A204.1 (cell line): ENCODE measurements around the gene TMPRSS11B.
"Not testable (repeated sequence)": the region's sequence is repeated elsewhere in the genome, so short reads cannot be mapped to it uniquely, and the experiment has no call there.

ENCODE experiments used
- FAIRE-seq: peaks from 2 replicates; lab custom pipeline; 2012; peaks lifted over from hg19 to GRCh38; lab: Jason Lieb, UNC

TMPRSS11B gene

GRCh38 chr4:68218044-68218443 lies 27.4 kb downstream of the TMPRSS11B start:
- FAIRE-seq = no peak

GRCh38 chr4:68216501-68216900 lies 29.0 kb downstream of the TMPRSS11B start:
- no peak for FAIRE-seq

- no peak for FAIRE-seq
Observed at GRCh38 chr4:68209003-68209402, 36.5 kb downstream of the TMPRSS11B start.

DNA sequence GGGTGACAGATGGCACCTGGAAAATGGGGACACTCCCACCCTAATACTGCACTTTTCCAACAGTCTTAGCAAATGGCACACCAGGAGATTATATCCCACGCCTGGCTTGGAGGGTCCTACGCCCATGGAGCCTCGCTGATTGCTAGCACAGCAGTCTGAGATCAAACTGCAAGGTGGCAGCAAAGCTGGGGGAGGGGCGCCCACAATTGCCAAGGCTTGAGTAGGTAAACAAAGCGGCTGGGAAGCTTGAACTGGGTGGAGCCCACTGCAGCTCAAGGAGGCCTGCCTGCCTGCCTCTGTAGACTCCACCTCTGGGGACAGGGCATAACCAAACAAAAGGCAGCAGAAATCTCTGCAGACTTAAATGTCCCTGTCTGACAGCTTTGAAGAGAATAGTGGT lies 51.2 kb downstream of the TMPRSS11B start:
- FAIRE-seq = not testable (repeated sequence)

DNA sequence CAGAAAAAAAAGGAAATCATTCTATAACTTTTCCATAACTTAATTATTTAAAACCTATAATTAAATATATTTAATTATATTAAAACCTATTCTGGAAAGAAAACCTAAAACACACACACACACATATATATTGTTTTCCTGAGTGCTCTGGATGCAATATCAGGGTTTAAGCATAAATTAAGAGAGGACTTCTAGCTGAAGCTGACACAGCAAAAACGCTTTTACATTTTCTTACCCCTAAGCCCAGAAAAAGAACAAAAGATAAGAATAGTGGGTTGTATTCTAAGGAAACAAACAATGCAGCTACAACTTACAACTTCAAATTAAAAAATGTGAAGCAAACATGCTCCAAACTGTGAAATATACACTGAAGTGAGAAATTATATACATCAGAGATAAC lies 52.3 kb downstream of the TMPRSS11B start:
- no peak for FAIRE-seq

DNA sequence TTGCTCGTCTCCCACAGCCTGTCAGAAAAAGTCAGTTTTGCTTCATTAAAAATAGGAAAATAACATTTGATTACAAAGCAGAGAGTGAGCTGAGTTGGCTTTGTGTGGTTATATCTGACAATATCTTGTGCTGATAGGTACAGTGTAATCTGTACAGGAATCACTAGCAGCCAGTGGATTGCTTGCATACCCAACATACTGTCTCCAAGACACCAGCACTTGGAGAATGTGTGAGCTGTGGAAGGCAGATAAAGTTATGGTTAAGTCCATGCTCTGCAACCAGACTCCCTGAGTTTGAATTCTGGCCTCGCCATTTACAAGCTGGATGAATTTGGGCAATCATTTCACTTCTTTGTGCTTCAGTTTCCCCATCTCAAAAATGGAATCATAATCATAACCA lies 58.3 kb downstream of the TMPRSS11B start:
- FAIRE-seq = no peak

DNA sequence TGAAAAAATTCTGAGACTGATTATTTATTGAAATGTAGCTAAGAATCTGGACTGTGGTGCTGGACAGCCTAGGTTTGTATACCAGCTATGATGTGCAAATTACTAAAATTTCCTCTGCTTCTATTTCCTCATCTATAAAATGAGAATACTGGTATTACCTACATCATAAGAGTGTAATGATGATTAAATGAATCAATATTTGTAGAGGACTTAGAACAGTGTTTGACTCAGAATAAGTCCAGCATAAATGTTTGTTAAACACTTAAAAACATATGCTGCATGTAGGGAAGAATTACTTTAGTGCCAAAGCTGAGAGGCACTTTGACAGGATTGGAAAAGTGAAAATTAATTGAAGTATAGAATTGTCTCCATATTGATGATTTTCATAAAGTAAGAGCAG lies 60.6 kb downstream of the TMPRSS11B start:
- no peak for FAIRE-seq

DNA sequence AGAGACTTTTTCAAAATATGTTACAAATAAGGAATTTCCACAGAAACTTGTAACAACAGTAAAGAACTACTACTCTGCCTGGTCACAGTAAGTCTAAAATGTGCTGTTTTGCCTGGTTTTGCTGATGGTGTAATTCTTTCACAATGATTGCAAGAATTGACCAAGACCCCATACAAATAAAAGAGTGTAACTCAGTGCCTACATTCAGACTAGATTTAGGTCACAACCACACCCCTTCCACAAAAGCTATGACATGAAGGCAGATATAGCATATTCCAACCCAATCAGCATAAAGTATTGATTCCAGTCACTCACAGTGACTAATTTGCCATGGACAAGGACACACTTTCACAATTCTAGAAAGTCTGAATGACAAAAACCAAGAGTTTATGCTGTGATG lies 62.1 kb downstream of the TMPRSS11B start:
- no peak for FAIRE-seq

GRCh38 chr4:68182382-68182820 lies 63.1 kb downstream of the TMPRSS11B start:
- FAIRE-seq = no peak

DNA sequence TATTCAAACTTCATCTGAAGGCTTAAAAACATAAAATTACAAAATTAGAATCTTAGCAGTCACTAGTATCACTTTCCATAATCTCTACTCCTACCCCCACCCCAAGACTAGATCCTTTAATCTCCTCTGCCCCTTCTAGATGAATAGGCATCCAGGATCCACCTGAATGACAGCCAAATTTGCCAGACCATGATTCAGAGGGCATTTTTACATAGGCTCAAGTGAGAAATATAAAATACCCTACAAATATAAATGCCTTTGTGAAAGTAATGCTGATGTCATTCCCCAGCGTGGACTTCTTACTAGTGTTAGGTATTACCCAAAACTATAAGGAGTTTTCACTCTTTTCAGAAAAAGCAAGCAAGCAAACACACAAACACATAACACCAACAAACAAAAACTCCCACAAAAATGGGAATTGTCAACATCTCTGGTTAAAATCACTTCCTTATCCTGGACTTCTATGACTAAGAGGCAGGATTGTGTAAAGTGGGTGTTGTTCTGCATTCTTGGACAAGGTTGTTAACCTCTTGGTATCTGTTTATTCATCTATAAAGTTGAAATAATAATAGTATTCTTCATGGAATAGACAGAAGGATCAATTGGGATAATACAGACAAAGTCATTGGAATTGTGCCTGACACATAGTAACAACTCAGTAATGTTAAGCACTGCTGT lies 64.5 kb downstream of the TMPRSS11B start:
- no peak for FAIRE-seq

GRCh38 chr4:68176904-68177303 lies 68.6 kb downstream of the TMPRSS11B start:
- no peak for FAIRE-seq
